ENCODE measurements around the gene AOPEP. TPM values are rescaled to one million over a fixed set of nuclear protein-coding genes. Genes with fewer than 3 reads are reported as not detected.

Gene AOPEP
- total RNA-seq, 1 experiment from 2014 or later = 36.4 TPM

DNA sequence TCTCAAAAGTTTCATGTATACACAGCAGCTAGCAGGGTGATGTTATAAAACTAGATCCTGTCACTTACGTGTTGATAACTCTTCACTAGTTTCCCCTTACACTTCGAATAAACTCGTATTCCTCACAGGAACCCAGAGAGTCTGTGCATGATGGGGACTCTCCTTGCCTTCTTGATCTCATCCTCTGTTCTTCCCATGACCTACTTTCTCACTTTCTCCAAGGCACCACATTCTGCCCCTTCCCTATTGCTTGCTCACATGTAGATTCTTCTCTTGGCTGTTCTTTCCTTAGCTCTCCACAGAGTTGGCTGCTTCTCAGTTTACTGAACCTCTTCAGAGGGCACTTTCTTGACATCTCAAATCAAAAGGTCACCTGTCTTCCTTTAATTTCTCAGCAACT, 1.2 kb upstream of the AOPEP start:
- in situ Hi-C loops (cut with HindIII; ENCODE audit: low pct_unique_long_range_greater_than_20kb, low sequenced_read_pairs) (no loop called here), intact Hi-C loops (cut with micrococcal nuclease; ENCODE audit: unreplicated experiment) (no loop called here)
- BruUV-seq (replicated peaks) = no TSS peak
- ChIA-PET POLR2A (interaction anchor here (0.5 to 1.7 kb wide), 3 partner anchors 20 to 786 kb away, joined by 3 to 8 read pairs (median 5); no protein-coding TSS in a partner anchor), CTCF (no interaction called here)
- DNase-seq (ENCODE audit: low read depth, low spot score) (no peak), ATAC-seq (no peak)
- no peak overlapping the region for H3K4me3 ChIP-seq (ENCODE audit: low read depth in 2 of 2, low read length in 2 of 2)
- peaks cover 12% of the 10 kb centered on the region for H3K4me1 ChIP-seq (ENCODE audit: control insufficient read depth, insufficient read depth, low read length)
- H3K27me3 ChIP-seq (ENCODE audit: control insufficient read depth, insufficient read depth, low read length) = no peaks in the 10 kb centered on the region
- TF ChIP-seq SIN3A (IDR thresholded peaks at IDR 0.05; ENCODE audit: borderline replicate concordance, insufficient read depth, low read depth, low read length) (no peak), TCF7L2 (IDR thresholded peaks at IDR 0.05; ENCODE audit: low read depth, low read length) (no peak), POLR2AphosphoS5 (IDR thresholded peaks at IDR 0.05; ENCODE audit: low read depth, low read length) (no peak)
- TF ChIP-seq, protein P1, sequence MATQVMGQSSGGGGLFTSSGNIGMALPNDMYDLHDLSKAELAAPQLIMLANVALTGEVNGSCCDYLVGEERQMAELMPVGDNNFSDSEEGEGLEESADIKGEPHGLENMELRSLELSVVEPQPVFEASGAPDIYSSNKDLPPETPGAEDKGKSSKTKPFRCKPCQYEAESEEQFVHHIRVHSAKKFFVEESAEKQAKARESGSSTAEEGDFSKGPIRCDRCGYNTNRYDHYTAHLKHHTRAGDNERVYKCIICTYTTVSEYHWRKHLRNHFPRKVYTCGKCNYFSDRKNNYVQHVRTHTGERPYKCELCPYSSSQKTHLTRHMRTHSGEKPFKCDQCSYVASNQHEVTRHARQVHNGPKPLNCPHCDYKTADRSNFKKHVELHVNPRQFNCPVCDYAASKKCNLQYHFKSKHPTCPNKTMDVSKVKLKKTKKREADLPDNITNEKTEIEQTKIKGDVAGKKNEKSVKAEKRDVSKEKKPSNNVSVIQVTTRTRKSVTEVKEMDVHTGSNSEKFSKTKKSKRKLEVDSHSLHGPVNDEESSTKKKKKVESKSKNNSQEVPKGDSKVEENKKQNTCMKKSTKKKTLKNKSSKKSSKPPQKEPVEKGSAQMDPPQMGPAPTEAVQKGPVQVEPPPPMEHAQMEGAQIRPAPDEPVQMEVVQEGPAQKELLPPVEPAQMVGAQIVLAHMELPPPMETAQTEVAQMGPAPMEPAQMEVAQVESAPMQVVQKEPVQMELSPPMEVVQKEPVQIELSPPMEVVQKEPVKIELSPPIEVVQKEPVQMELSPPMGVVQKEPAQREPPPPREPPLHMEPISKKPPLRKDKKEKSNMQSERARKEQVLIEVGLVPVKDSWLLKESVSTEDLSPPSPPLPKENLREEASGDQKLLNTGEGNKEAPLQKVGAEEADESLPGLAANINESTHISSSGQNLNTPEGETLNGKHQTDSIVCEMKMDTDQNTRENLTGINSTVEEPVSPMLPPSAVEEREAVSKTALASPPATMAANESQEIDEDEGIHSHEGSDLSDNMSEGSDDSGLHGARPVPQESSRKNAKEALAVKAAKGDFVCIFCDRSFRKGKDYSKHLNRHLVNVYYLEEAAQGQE (IDR thresholded peaks at IDR 0.05; ENCODE audit: insufficient read depth in 1 of 2, low read depth in 2 of 2, low read length in 1 of 2) = no peak
- TF ChIP-seq, protein P2, sequence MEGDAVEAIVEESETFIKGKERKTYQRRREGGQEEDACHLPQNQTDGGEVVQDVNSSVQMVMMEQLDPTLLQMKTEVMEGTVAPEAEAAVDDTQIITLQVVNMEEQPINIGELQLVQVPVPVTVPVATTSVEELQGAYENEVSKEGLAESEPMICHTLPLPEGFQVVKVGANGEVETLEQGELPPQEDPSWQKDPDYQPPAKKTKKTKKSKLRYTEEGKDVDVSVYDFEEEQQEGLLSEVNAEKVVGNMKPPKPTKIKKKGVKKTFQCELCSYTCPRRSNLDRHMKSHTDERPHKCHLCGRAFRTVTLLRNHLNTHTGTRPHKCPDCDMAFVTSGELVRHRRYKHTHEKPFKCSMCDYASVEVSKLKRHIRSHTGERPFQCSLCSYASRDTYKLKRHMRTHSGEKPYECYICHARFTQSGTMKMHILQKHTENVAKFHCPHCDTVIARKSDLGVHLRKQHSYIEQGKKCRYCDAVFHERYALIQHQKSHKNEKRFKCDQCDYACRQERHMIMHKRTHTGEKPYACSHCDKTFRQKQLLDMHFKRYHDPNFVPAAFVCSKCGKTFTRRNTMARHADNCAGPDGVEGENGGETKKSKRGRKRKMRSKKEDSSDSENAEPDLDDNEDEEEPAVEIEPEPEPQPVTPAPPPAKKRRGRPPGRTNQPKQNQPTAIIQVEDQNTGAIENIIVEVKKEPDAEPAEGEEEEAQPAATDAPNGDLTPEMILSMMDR (IDR thresholded peaks at IDR 0.05) = no peak
- peaks cover 2% of the 10 kb centered on the region; the same call in 1 of the 2 replicates for H3K36me3 ChIP-seq (ENCODE audit: control insufficient read depth, insufficient read depth, low read length)
- H3K27ac ChIP-seq (ENCODE audit: low read length) = no peak overlapping the region
- no peaks in the 10 kb centered on the region for H3K9me3 ChIP-seq (ENCODE audit: control insufficient read depth, insufficient read depth, low read depth, low read length)

DNA sequence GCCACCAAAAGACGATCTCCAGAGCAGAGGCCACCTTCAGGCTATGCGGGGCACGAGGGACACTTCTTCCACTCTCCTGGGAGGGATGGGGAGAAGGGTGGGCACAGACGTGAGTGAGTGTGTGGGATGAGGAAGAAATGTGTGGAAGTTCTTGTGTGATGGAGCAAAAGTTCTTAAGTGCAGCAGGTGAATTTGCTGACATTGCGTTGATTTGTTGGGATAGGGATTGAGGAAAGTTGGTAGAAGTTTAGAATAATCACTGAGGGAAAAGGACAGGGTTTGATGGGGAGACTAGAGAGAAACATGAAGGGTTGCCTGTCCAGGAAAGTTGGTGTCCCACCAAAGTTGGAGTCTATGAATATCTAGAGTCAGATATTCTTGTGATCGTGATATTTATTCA, 2.2 kb downstream of the AOPEP start:
- DNase-seq (ENCODE audit: low read depth, low spot score) (no peak), ATAC-seq (no peak)
- no peak overlapping the region for H3K27ac ChIP-seq (ENCODE audit: low read length)
- no peaks in the 10 kb centered on the region for H3K9me3 ChIP-seq (ENCODE audit: control insufficient read depth, insufficient read depth, low read depth, low read length)
- peaks cover 2% of the 10 kb centered on the region; the same call in 1 of the 2 replicates for H3K36me3 ChIP-seq (ENCODE audit: control insufficient read depth, insufficient read depth, low read length)
- POLR2A ChIA-PET = no interaction called here
- no peaks in the 10 kb centered on the region for H3K27me3 ChIP-seq (ENCODE audit: control insufficient read depth, insufficient read depth, low read length)
- BruUV-seq (replicated peaks) = no TSS peak
- CTCF ChIA-PET = no interaction called here
- intact Hi-C loops (cut with micrococcal nuclease; ENCODE audit: unreplicated experiment) (no loop called here), in situ Hi-C loops (cut with HindIII; ENCODE audit: low pct_unique_long_range_greater_than_20kb, low sequenced_read_pairs) (no loop called here)
- H3K4me1 ChIP-seq (ENCODE audit: control insufficient read depth, insufficient read depth, low read length) = peaks cover 12% of the 10 kb centered on the region
- TF ChIP-seq POLR2AphosphoS5 (IDR thresholded peaks at IDR 0.05; ENCODE audit: low read depth, low read length) = no peak
- TF ChIP-seq, protein P2 (IDR thresholded peaks at IDR 0.05) = no peak
- TF ChIP-seq TCF7L2 (IDR thresholded peaks at IDR 0.05; ENCODE audit: low read depth, low read length) = no peak
- TF ChIP-seq SIN3A (IDR thresholded peaks at IDR 0.05; ENCODE audit: borderline replicate concordance, insufficient read depth, low read depth, low read length) = no peak
- TF ChIP-seq, protein P1 (IDR thresholded peaks at IDR 0.05; ENCODE audit: insufficient read depth in 1 of 2, low read depth in 2 of 2, low read length in 1 of 2) = no peak
- no peak overlapping the region for H3K4me3 ChIP-seq (ENCODE audit: low read depth in 2 of 2, low read length in 2 of 2)

Measured in Panc1 (cell line).